ENCODE measurements around the gene STC2.

STC2 gene

GRCh38 chr5:173328844-173329490, 753 bp upstream of the STC2 start:
- no peak for DNase-seq

DNA sequence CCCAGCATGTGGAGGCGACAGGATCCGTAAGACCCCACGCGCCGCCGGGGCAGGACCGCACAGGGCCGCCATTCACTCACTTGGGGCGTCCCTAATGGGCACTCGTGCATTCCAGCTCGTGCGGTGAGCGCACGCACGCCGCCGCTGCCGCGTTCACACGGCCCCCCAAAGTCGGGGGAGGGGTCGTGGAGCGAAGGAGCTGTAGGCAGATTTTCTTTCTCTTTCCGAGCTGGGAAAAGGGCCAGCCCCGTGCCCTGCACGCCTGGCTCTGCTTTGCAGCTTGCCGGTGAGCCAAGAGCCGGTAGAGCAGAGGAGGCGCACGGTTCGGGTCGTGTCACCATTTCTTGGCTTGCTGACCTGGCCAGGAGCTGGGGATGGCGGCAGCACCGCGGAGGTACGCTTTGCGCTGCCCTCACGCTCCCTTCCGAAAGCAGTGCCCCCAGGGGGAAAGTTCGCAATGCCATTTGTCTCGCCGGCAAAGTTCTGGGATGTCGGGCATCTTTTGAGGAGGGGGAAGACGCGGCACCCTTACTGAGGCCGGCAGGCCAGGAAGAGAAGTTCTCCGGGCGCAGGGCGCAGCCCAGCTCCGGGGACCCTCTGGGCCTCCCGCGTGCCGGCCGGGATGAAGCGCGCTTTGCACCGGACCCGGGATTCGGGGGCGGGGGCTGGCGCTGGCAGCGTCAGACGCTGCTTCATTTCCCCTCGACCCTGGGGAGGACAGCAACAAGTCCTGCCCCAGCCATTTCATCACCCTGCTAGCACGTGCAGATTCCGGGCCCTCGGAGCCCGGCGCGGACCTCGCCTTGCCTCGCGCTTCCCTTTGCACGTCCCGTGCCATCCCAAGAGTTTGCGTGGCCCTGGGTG, 898 bp downstream of the STC2 start:
- DNase-seq = no peak

DNA sequence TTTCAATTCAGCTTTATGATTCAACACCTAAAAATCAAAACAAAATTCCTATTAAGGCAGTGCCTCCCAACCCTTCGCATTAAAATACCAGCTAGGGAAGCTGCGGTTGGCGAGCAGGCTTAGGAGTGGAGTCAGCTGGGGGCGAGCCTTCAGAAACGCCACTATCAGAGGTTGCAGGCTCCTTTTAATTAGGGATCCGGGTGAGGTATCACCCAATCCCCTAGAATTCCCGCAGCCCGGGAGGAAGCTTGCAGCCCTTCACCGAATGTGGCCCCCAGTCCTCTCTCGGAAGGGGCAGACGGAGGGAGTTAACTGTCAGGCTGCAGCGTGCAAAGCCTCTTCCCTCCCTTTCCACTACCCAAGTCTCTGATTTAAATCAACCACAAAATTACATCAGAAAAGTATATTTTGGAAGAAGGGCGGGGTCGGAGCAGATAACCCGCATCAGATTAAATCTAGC, 1.7 kb downstream of the STC2 start:
- DNase-seq = no peak

DNA sequence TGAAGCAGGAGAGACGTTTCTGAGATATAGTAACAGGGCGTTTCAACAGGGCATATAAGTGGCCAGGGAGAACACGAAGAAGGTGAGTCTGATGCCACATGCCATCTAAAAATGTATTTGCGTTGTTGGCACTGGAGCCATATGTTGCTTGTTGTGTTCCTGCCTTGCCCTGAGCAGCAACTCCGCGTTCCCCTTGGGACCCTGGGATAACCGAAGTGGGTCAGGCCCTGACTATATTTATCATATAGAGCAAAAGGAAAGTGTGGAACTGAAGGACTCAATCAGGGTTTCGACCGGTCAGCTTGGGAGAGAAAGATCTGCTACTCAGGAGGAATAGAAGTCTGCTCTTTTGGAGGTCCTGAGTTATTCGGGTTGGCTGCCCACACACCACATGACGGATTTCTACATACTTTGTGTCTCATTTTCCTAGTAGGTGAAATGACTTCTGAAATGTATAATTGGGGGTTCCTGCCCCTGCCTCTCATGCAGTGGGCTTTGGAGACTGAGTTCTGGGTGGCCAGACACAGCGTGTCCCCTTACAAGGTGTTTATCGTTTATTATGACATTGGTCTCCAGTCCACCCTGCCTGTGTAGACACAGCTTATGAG, 3.0 kb downstream of the STC2 start:
- DNase-seq = no peak

DNA sequence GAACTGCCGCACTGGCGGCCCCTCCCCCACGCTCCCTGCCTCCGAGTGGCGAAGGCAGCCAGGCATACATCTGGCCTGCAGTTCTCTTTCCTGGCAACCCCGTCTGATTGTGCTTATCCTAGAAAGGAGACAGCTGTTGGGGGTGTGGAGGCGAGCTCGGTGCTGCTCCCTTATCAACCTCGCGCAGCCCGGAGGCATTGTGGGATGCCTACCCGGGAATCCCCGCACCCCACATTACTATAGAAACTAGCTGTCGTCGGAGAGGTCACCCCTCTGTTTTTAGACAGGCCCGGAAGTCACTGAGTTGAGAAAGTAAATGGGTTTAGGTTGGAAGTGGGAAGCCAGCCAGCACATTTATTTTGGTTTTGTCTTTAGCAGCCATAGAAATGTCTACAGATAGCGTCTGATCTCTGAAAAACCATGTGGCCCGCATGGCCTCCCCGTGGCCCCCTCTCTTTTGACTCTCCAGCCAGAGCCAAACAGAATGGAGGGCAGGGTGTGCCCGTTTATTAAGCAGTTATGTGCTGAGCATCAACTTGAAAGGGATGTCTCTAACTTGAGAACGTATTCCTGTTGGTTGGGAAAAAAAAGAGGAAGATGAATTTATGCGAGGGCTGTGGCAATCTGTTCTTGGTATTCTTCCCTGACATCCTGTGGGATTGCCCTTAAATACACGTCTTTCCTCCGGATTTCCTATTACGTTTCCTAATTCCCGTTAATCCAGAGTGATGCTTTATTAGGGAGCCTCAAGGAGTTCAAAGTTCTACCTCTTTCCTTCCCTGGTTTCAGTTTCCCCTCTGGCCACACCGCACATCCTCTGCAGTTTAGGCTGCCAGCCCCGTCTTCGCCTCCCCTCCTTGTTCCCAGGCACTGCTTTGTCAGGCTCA, 3.9 kb downstream of the STC2 start:
- DNase-seq = no peak

- no peak for DNase-seq
Measured at GRCh38 chr5:173323799-173324114, 4.5 kb downstream of the STC2 start.

- no peak for DNase-seq
Measured at GRCh38 chr5:173323106-173323798, 5.0 kb downstream of the STC2 start.

DNA sequence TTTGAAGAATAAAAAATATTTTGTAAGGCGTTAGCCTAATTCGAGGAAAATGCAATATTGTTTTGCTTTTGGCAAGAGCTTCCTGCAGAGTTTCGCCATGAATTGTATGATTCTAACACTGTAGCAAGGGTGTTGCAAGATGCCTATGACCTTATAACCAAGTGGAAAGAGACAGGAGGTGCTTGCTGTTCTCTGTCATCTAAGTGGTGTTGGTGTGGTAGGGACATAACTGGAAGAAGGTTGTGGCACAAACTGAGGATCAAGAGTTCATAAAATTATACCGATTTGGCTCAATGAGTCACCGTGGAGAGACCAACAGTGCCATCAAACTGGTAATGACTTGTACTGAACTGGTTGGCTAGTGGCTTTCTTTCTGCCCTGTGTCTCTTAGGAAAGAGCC, 6.3 kb downstream of the STC2 start:
- no peak for DNase-seq

GRCh38 chr5:173320259-173320658, 8.0 kb downstream of the STC2 start:
- DNase-seq = no peak

DNA sequence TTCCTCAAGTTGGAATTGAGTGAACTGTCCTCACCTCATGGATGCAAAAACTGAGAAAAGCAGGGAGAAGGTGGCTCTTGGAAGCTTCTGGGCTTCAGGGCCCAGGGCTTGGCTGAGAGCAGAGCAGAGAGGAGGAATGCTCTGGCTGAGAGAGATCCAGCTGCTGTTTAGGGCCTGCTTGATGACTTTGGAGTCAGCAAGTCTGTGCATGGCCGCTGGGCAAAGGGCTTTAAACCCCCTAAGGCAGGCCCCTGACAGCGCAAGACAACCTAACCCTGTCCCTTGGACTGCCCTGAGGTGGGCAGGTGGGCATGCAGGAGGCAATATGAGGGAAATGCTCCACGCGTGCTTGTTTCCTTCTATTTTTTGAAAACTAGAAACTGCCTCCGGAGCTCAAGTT, 8.6 kb downstream of the STC2 start:
- DNase-seq = no peak

DNA sequence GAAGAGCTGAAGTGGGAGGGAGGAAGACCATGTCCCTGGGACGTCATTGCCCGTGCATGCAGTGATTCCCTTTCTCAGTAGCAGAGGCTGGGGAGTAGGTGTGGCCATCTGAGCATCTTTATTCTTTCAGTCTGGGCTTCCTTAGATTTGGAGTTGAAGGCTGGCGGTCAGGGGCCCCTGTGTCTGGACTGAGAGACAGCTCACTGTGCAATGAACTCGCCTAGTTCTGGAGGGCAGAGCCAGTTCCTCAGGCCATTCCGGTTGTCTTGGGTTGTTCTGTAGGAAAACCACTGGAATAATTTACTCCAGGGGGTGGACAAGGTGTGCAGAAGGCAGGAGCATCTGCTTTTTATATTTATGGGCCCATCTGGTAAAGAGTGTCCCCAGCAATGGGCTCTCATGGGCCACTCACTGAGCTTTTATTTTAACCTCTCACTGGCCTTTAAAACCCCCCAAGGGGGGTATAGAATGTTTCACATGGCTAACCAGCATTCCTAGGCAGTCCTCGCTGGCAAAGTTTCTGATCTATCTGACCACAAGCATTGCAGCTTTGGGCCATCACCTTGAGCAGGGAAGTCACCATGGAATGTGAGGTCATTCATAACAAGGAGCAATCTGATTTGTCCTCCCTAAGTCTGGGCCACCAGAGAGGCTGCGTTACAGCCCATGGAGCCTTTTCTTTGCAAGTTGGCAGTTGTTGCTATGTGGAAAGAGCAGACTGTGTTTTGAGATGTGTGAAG, 9.2 kb downstream of the STC2 start:
- no peak for DNase-seq

GRCh38 chr5:173318330-173318729, 9.9 kb downstream of the STC2 start:
- DNase-seq = no peak

DNA sequence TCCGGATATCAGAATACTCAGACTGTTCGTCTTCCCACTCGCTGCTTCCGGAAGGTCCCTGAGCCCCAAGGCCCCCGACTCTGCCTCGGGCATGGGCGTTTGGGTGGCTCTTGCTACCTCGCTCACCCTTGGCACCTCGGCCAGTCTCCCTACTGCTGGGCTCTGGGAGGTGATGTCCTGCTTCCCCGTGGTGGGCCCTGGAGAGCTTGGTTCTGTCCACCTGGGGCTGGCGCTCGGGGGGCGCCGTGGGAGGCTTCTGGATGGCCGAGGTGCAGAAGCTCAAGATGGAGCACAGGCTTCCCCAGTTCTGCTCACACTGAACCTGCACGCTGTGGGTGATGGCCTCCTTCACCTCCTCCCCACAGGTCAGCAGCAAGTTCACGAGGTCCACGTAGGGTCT, 10.4 kb downstream of the STC2 start:
- no peak for DNase-seq

- DNase-seq = no peak
Measured at GRCh38 chr5:173317091-173317730, 11.0 kb downstream of the STC2 start.

- no peak for DNase-seq
Measured at GRCh38 chr5:173316339-173317020, 11.7 kb downstream of the STC2 start.

DNA sequence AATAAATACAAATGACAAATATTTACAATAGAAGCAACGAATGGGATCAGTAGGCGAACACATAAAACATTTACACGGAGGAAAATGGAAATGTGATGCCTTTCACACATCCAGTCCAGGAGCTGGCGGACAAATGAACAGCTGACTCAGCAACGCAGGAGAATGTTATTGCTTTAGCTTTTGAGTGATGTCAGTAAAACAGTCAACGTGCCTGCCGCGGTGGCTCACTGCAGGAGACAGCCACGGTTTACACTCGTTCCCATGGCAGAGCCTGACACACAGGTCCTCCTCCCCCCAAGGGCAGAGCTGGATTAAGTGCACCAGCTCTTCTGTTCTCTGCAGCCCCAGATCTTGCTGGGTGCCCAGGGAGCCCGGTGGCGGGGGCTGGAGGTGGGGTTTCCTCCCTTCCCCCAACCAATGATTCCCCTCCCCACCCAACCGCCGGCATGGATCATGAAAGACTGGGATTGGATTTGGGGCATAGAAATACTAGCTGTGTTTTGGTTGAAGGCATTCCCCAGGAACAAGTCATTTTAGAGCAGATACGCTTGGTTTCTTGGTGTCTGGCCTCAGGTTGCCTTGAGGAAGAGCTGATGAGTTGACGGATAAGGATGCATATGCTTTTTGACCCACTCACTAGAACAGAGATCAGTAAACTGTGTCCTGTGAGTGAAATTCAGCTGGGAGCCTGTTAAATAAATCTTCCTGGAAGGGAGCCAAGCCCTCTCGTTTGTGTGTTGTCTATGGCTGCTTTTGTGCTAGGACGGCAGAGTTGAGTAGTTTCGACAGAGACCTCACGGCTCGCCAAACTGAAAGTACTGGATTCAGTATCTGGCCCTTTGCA, 12.5 kb downstream of the STC2 start:
- DNase-seq = no peak

GRCh38 chr5:173314166-173314952, 13.9 kb downstream of the STC2 start:
- no peak for DNase-seq

DNA sequence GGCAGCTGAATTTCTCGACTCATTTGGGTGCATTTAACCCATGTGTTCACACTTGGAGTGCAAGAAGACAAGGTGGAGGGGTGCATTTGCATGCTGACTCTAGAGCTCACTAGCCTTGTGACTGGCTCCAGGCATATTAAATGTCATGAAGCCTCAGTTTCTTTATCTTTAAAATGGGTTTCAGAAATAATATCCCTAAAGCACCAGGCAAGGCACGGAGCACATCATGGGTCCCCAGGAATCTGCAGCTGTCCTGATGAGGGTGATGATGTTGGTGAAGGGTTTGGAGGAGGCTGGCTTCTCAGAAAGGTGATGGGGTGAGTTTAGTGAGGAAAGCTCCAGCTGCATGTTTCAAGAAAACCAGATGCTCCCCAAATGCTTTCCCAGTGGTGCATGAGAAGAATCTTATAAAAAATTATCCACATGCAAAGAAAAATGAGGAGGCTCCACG, 14.8 kb downstream of the STC2 start:
- no peak for DNase-seq

DNA sequence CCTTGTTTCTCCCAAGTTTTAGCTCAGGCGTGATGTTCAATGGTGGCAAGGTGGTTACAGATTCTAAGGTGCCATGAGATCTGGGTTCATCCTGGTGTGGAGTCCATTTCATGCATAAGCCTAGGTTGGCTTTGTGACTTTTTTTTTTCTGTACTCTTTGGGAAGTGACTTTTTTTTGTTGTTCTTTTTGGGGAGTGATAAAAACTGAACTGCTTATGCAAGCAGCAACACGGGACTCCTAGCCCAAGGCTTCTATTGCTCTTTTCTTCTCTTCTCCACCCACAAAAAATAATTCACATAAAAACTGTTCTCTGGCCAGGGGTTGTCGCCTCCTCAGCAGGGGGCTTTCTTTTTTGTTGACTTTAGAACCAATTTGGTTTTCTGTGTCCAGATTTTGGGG, 15.4 kb downstream of the STC2 start:
- no peak for DNase-seq

Measured in activated T-cell treated with anti-CD3 and anti-CD28 coated beads, Interleukin-2, amount 50 U/mL, for 1 hour (primary cell).